ENCODE measurements around the gene GAB4.
A peak's percentile ranks its signal among the peaks of the same experiment; 100 is the strongest.
"Not testable (repeated sequence)": the region's sequence is repeated elsewhere in the genome, so short reads cannot be mapped to it uniquely, and the experiment has no call there.

The GAB4 gene

GRCh38 chr22:16963189-16963945, 44.7 kb downstream of the GAB4 start:
- no peak for DNase-seq (ENCODE audit: low read depth, low spot score)
- H3K4me3 ChIP-seq (ENCODE audit: low read length), result no peak overlapping the region

- H3K4me3 ChIP-seq (ENCODE audit: low read length), result no peak overlapping the region
- DNase-seq (ENCODE audit: low read depth, low spot score), result no peak
Observed at GRCh38 chr22:16962501-16962900, 45.5 kb downstream of the GAB4 start.

GRCh38 chr22:16961477-16962186, 46.4 kb downstream of the GAB4 start:
- DNase-seq (ENCODE audit: low read depth, low spot score), result no peak
- no peak overlapping the region for H3K4me3 ChIP-seq (ENCODE audit: low read length)

- H3K4me3 ChIP-seq (ENCODE audit: low read length), result no peak overlapping the region
- no peak for DNase-seq (ENCODE audit: low read depth, low spot score)
Observed at GRCh38 chr22:16960884-16961249, 47.2 kb downstream of the GAB4 start.

GRCh38 chr22:16960220-16960883, 47.7 kb downstream of the GAB4 start:
- DNase-seq (ENCODE audit: low read depth, low spot score), result no peak
- no peak overlapping the region for H3K4me3 ChIP-seq (ENCODE audit: low read length)

- no peak for DNase-seq (ENCODE audit: low read depth, low spot score)
- no peak overlapping the region for H3K4me3 ChIP-seq (ENCODE audit: low read length)
Observed at GRCh38 chr22:16959345-16959930, 48.6 kb downstream of the GAB4 start.

GRCh38 chr22:16958475-16958874, 49.5 kb downstream of the GAB4 start:
- H3K4me3 ChIP-seq (ENCODE audit: low read length), result no peak overlapping the region
- DNase-seq (ENCODE audit: low read depth, low spot score), result no peak

- no peak for DNase-seq (ENCODE audit: low read depth, low spot score)
- H3K4me3 ChIP-seq (ENCODE audit: low read length), result no peak overlapping the region
Observed at GRCh38 chr22:16957781-16958180, 50.2 kb downstream of the GAB4 start.

- H3K4me3 ChIP-seq (ENCODE audit: low read length), result no peak overlapping the region
- no peak for DNase-seq (ENCODE audit: low read depth, low spot score)
Observed at GRCh38 chr22:16956290-16956689, 51.7 kb downstream of the GAB4 start.

- DNase-seq (ENCODE audit: low read depth, low spot score), result peak; percentile 42
- H3K4me3 ChIP-seq (ENCODE audit: low read length), result no peak overlapping the region
Observed at GRCh38 chr22:16955678-16956210, 52.3 kb downstream of the GAB4 start.

GRCh38 chr22:16955081-16955480, 52.9 kb downstream of the GAB4 start:
- H3K4me3 ChIP-seq (ENCODE audit: low read length), result no peak overlapping the region
- DNase-seq (ENCODE audit: low read depth, low spot score), result no peak

- no peak overlapping the region for H3K4me3 ChIP-seq (ENCODE audit: low read length)
- DNase-seq (ENCODE audit: low read depth, low spot score), result no peak
Observed at GRCh38 chr22:16954060-16954403, 54.0 kb downstream of the GAB4 start.

GRCh38 chr22:16953206-16954059, 54.6 kb downstream of the GAB4 start:
- DNase-seq (ENCODE audit: low read depth, low spot score), result no peak
- no peak overlapping the region for H3K4me3 ChIP-seq (ENCODE audit: low read length)

GRCh38 chr22:16949561-16949960, 58.5 kb downstream of the GAB4 start:
- no peak overlapping the region for H3K4me3 ChIP-seq (ENCODE audit: low read length)
- no peak for DNase-seq (ENCODE audit: low read depth, low spot score)

GRCh38 chr22:16937811-16938210, 70.2 kb downstream of the GAB4 start:
- no peak for DNase-seq (ENCODE audit: low read depth, low spot score)
- no peak overlapping the region for H3K4me3 ChIP-seq (ENCODE audit: low read length)

- H3K4me3 ChIP-seq (ENCODE audit: low read length); DNase-seq (ENCODE audit: low read depth, low spot score): not testable (repeated sequence)
Observed at GRCh38 chr22:16937209-16937608, 70.8 kb downstream of the GAB4 start.

GRCh38 chr22:16936625-16937024, 71.4 kb downstream of the GAB4 start:
- no peak for DNase-seq (ENCODE audit: low read depth, low spot score)
- H3K4me3 ChIP-seq (ENCODE audit: low read length), result no peak overlapping the region

GRCh38 chr22:16935209-16935608, 72.8 kb downstream of the GAB4 start:
- H3K4me3 ChIP-seq (ENCODE audit: low read length), result no peak overlapping the region
- no peak for DNase-seq (ENCODE audit: low read depth, low spot score)

Measured in Jurkat, Clone E6-1 (cell line).